Spinal cord (tissue), 10 donors: ENCODE data around the gene PZP. TPM values are rescaled to one million over a fixed set of nuclear protein-coding genes. Genes with fewer than 3 reads are reported as not detected.

Source experiments
- DNase-seq, 6 donors: peaks; one replicate each; pipeline versions ENCODE4 v3.0.0 to v3.0.0-alpha.2; 2013 to 2015; ENCODE audit warnings: low spot score in 6 of 6, low read depth in 4 of 6
- H3K27ac ChIP-seq: one replicate; pipeline ENCODE4 v1.5.1; 2013; ENCODE audit warnings: low read depth, low read length, control low read depth
- H3K27me3 ChIP-seq: one replicate; pipeline ENCODE4 v1.6.1; 2013; ENCODE audit warnings: low read length; ENCODE audit not compliant: control insufficient read depth, insufficient read depth
- H3K36me3 ChIP-seq: one replicate; pipeline ENCODE4 v1.6.1; 2013; ENCODE audit warnings: low read length; ENCODE audit not compliant: control insufficient read depth, insufficient read depth
- H3K4me1 ChIP-seq: one replicate; pipeline ENCODE4 v1.6.1; 2013; ENCODE audit warnings: low read length; ENCODE audit not compliant: control insufficient read depth, insufficient read depth
- H3K4me3 ChIP-seq: one replicate; pipeline ENCODE4 v1.5.1; 2013; ENCODE audit warnings: low read depth, low read length, control low read depth
- H3K9me3 ChIP-seq: one replicate; pipeline ENCODE4 v1.6.1; 2013; ENCODE audit warnings: low read length; ENCODE audit not compliant: control insufficient read depth, insufficient read depth
- WGBS: methylation state at CpG from one replicate; pipeline ENCODE4 v1.1.5; 2013; ENCODE audit warnings: missing lambda C conversion rate; ENCODE audit not compliant: insufficient coverage; 5-methylcytosine and 5-hydroxymethylcytosine counted together
- polyA plus RNA-seq, 2 donors: library from polyadenylated mRNA; unstranded; fragments of 120-200 nt; gene quantifications; one replicate each; pipeline ENCODE4 v1.2.1, GENCODE V29; 2013; ENCODE audit not compliant: insufficient read length in 2 of 2
- total RNA-seq, 2 donors: library from RNA; depleted of rRNA in 1 of 2; stranded (reverse); fragments of 120-200 nt in 1 of 2; fragments of >200 nt in 1 of 2; gene quantifications; one replicate each; pipeline versions ENCODE4 v1.2.3 to v1.2.4, GENCODE V29; 2013 to 2014
- donor health status: healthy.

The PZP gene
- total and polyA plus RNA-seq, 4 donors: 0.13 to 0.59 (median 0.43) TPM

GRCh38 chr12:9133216-9133916, 74.8 kb downstream of the PZP start:
- Histone ChIP-seq H3K36me3 (peaks cover under 1% of the 10 kb centered on the region), H3K27ac (no peak overlapping the region), H3K27me3 (no peaks in the 10 kb centered on the region), H3K9me3 (peaks cover 2% of the 10 kb centered on the region), H3K4me1 (no peaks in the 10 kb centered on the region), H3K4me3 (no peak overlapping the region)
- WGBS: no CpG with 5 or more reads among the region's 1 CpG
- no peak for DNase-seq

- Histone ChIP-seq H3K9me3 (peaks cover 2% of the 10 kb centered on the region), H3K27ac (no peak overlapping the region), H3K27me3 (no peaks in the 10 kb centered on the region), H3K4me1 (no peaks in the 10 kb centered on the region), H3K36me3 (peaks cover 11% of the 10 kb centered on the region), H3K4me3 (no peak overlapping the region)
- 91% methylated on average over 1 of the region's 1 CpG for WGBS
- DNase-seq: no peak
These were observed 76.1 kb downstream of the PZP start for GRCh38 chr12:9132008-9132535.

- H3K4me3 ChIP-seq: no peak overlapping the region
- H3K27me3 ChIP-seq: no peaks in the 10 kb centered on the region
- no peak overlapping the region for H3K27ac ChIP-seq
- no peaks in the 10 kb centered on the region for H3K4me1 ChIP-seq
- DNase-seq: no peak
- no CpG with 5 or more reads among the region's 2 CpGs for WGBS
- peaks cover 11% of the 10 kb centered on the region for H3K36me3 ChIP-seq
- H3K9me3 ChIP-seq: peaks cover 2% of the 10 kb centered on the region
These were observed 78.0 kb downstream of the PZP start for GRCh38 chr12:9130244-9130643.

- Histone ChIP-seq H3K36me3 (peaks cover 11% of the 10 kb centered on the region), H3K27me3 (no peaks in the 10 kb centered on the region), H3K9me3 (peaks cover 2% of the 10 kb centered on the region), H3K4me3 (no peak overlapping the region), H3K4me1 (no peaks in the 10 kb centered on the region), H3K27ac (no peak overlapping the region)
- DNase-seq: no peak
- 97% methylated on average over 31 of the region's 36 CpGs for WGBS
These were observed 80.1 kb downstream of the PZP start for GRCh38 chr12:9127936-9128663.

- Histone ChIP-seq H3K9me3 (peaks cover 2% of the 10 kb centered on the region), H3K36me3 (peaks cover 11% of the 10 kb centered on the region), H3K4me3 (no peak overlapping the region), H3K4me1 (no peaks in the 10 kb centered on the region), H3K27me3 (no peaks in the 10 kb centered on the region), H3K27ac (no peak overlapping the region)
- DNase-seq: no peak
- WGBS: 98% methylated on average over 21 of the region's 21 CpGs
These were observed 80.7 kb downstream of the PZP start for GRCh38 chr12:9127484-9127883.

GRCh38 chr12:9124383-9125031, 83.7 kb downstream of the PZP start:
- Histone ChIP-seq H3K9me3 (no peaks in the 10 kb centered on the region), H3K4me1 (no peaks in the 10 kb centered on the region), H3K36me3 (peaks cover 11% of the 10 kb centered on the region), H3K27me3 (no peaks in the 10 kb centered on the region), H3K4me3 (no peak overlapping the region), H3K27ac (no peak overlapping the region)
- 94% methylated on average over 15 of the region's 16 CpGs for WGBS
- no peak for DNase-seq

- WGBS: 94% methylated on average over 11 of the region's 14 CpGs
- no peak for DNase-seq
- peaks cover 11% of the 10 kb centered on the region for H3K36me3 ChIP-seq
- no peaks in the 10 kb centered on the region for H3K9me3 ChIP-seq
- H3K4me3 ChIP-seq: no peak overlapping the region
- H3K27me3 ChIP-seq: no peaks in the 10 kb centered on the region
- no peak overlapping the region for H3K27ac ChIP-seq
- no peaks in the 10 kb centered on the region for H3K4me1 ChIP-seq
These were observed 84.3 kb downstream of the PZP start for GRCh38 chr12:9123781-9124382.

- no peaks in the 10 kb centered on the region for H3K4me1 ChIP-seq
- 77% methylated on average over 2 of the region's 3 CpGs for WGBS
- H3K4me3 ChIP-seq: no peak overlapping the region
- H3K27ac ChIP-seq: no peak overlapping the region
- no peaks in the 10 kb centered on the region for H3K9me3 ChIP-seq
- no peaks in the 10 kb centered on the region for H3K36me3 ChIP-seq
- H3K27me3 ChIP-seq: no peaks in the 10 kb centered on the region
- no peak for DNase-seq
These were observed 86.0 kb downstream of the PZP start for GRCh38 chr12:9122091-9122609.

GRCh38 chr12:9120487-9121184, 87.6 kb downstream of the PZP start:
- H3K27me3 ChIP-seq: no peaks in the 10 kb centered on the region
- H3K4me3 ChIP-seq: no peak overlapping the region
- H3K27ac ChIP-seq: no peak overlapping the region
- 100% methylated on average over 2 of the region's 10 CpGs for WGBS
- no peaks in the 10 kb centered on the region for H3K9me3 ChIP-seq
- no peaks in the 10 kb centered on the region for H3K36me3 ChIP-seq
- no peaks in the 10 kb centered on the region for H3K4me1 ChIP-seq
- no peak for DNase-seq
